GM12878 (cell line): ENCODE measurements around the gene COL26A1. TPM values are rescaled to one million over a fixed set of nuclear protein-coding genes. Genes with fewer than 3 reads are reported as not detected.

Experiments
- ATAC-seq: fragments of 200-7000 bp; cut with Tn5 transposase; 3 replicates; pipeline ENCODE4 v1.9.1; 2020; ENCODE audit warnings: mild to moderate bottlenecking, moderate library complexity
- BruUV-seq: library from RNA; stranded (reverse); fragments of 400-500 nt; replicated peaks from 2 replicates; lab custom pipeline; 2021; lab: Mats Ljungman, UMichigan
- CTCF ChIA-PET: fragments of 300-600 bp; sonication (Branson Sonifier 250); formaldehyde crosslinking; extraction: SDS; loops from one replicate; lab custom pipeline; 2021; ENCODE audit warnings: inconsistent platforms; lab: Yijun Ruan, JAX
- POLR2A ChIA-PET: fragments of 350-600 bp; formaldehyde crosslinking; extraction: SDS; loops from one replicate; lab custom pipeline; 2021; ENCODE audit warnings: inconsistent platforms; lab: Charles Lee
- RAD21 ChIA-PET: fragments of 300-600 bp; sonication (Branson Sonifier 250); formaldehyde crosslinking; loops from one replicate; lab custom pipeline; 2023; ENCODE audit warnings: antibody characterized with exemption; ENCODE audit not compliant: unreplicated experiment; lab: Charles Lee
- SMC1A ChIA-PET: fragments of 300-600 bp; sonication (Branson Sonifier 250); formaldehyde crosslinking; loops from one replicate; lab custom pipeline; 2023; ENCODE audit not compliant: unreplicated experiment, uncharacterized antibody; lab: Charles Lee
- DNase-seq: peaks from one replicate; pipeline ENCODE4 v3.0.0-alpha.2; 2011; ENCODE audit warnings: low read depth, low spot score
- FAIRE-seq: peaks from 3 replicates; lab custom pipeline; 2011; peaks lifted over from hg19 to GRCh38; lab: Jason Lieb, UNC
- H2AFZ ChIP-seq: 2 replicates; pipeline ENCODE4 v1.6.0; 2011; ENCODE audit warnings: low read depth, low read length, control low read depth; ENCODE audit not compliant: control insufficient read depth
- H3K27ac ChIP-seq: 2 replicates; pipeline ENCODE4 v1.5.1; 2011; ENCODE audit warnings: control low read depth; ENCODE audit not compliant: control insufficient read depth, insufficient read depth
- H3K27me3 ChIP-seq, 2 experiments: replicated peaks in 1 of 2; 2 replicates each; pipeline versions ENCODE4 v1.6.0 to v1.6.1; 2011; ENCODE audit warnings: low read length in 1 of 2; ENCODE audit not compliant: control insufficient read depth in 2 of 2, insufficient read depth in 2 of 2
- H3K36me3 ChIP-seq, 2 experiments: 2 replicates each; pipeline ENCODE4 v1.5.1; 2011; ENCODE audit warnings: low read length in 1 of 2; ENCODE audit not compliant: control insufficient read depth in 2 of 2, insufficient read depth in 2 of 2
- H3K4me1 ChIP-seq: 2 replicates; pipeline ENCODE4 v1.6.1; 2011; ENCODE audit warnings: mild to moderate bottlenecking, low read length, moderate library complexity, mixed read lengths; ENCODE audit not compliant: control insufficient read depth, insufficient read depth
- H3K4me2 ChIP-seq: 2 replicates; pipeline ENCODE4 v1.6.0; 2011; ENCODE audit warnings: control low read depth; ENCODE audit not compliant: control insufficient read depth, insufficient read depth
- H3K4me3 ChIP-seq: fragments of 200-600 bp; sonication (generic); 2 replicates; pipeline ENCODE4 v1.5.1; 2016
- H3K79me2 ChIP-seq: 2 replicates; pipeline ENCODE4 v1.6.0; 2011; ENCODE audit warnings: low read length; ENCODE audit not compliant: control insufficient read depth, insufficient read depth
- H3K9ac ChIP-seq: 2 replicates; pipeline ENCODE4 v1.8.0; 2011; ENCODE audit warnings: low read length, control low read depth, mixed read lengths; ENCODE audit not compliant: control insufficient read depth, insufficient read depth
- H3K9me3 ChIP-seq: replicated peaks from 3 replicates; pipeline ENCODE4 v1.5.1; 2011; ENCODE audit warnings: mild to moderate bottlenecking, low read length; ENCODE audit not compliant: control insufficient read depth, insufficient read depth
- H4K20me1 ChIP-seq: 2 replicates; pipeline ENCODE4 v1.6.0; 2011; ENCODE audit not compliant: control insufficient read depth, insufficient read depth
- BCLAF1 ChIP-seq: fragments of 450-650 bp; IDR thresholded peaks from 2 replicates; pipeline ENCODE4 v1.6.1; 2017; ENCODE audit warnings: antibody characterized with exemption, mild to moderate bottlenecking, moderate library complexity
- CBFB ChIP-seq: IDR thresholded peaks from 2 replicates; pipeline ENCODE4 v1.6.1; 2016; ENCODE audit warnings: antibody characterized with exemption, low read depth
- FOS ChIP-seq: IDR thresholded peaks from 3 replicates; pipeline ENCODE4 v1.6.1; 2011; ENCODE audit warnings: borderline replicate concordance; ENCODE audit not compliant: insufficient read length; ENCODE audit errors: extremely low read depth
- NR2C2 ChIP-seq: IDR thresholded peaks from 2 replicates; pipeline ENCODE4 v1.6.1; 2011; ENCODE audit warnings: borderline replicate concordance, low read depth; ENCODE audit not compliant: control insufficient read depth, insufficient read length
- NR2F1 ChIP-seq: fragments of 450-650 bp; conservative IDR thresholded peaks from 2 replicates; pipeline ENCODE4 v1.6.1; 2017; ENCODE audit warnings: mild to moderate bottlenecking
- POLR2A ChIP-seq: IDR thresholded peaks from 2 replicates; pipeline ENCODE4 v1.6.1; 2011; ENCODE audit warnings: low read depth, mild to moderate bottlenecking, low read length
- SPI1 ChIP-seq: IDR thresholded peaks from 2 replicates; pipeline ENCODE4 v1.6.1; 2011; ENCODE audit warnings: low read depth, mild to moderate bottlenecking, low read length, moderate library complexity, borderline replicate concordance; ENCODE audit not compliant: insufficient read depth
- SUZ12 ChIP-seq: fragments of 200-600 bp; sonication (generic); IDR thresholded peaks from one replicate; pipeline ENCODE4 v1.6.1; 2018; ENCODE audit warnings: antibody characterized with exemption, mild to moderate bottlenecking; ENCODE audit not compliant: unreplicated experiment
- YY1 ChIP-seq: IDR thresholded peaks from 2 replicates; pipeline ENCODE4 v1.6.1; 2011; ENCODE audit warnings: low read depth, mild to moderate bottlenecking, low read length
- ZBTB33 ChIP-seq: fragments of 450-650 bp; IDR thresholded peaks from 2 replicates; pipeline ENCODE4 v1.6.1; 2017; ENCODE audit warnings: mild to moderate bottlenecking
- ZBTB40 ChIP-seq: fragments of 450-650 bp; IDR thresholded peaks from 2 replicates; pipeline ENCODE4 v1.6.1; 2016; ENCODE audit warnings: mild to moderate bottlenecking, moderate library complexity, borderline replicate concordance
- ZNF274 ChIP-seq: IDR thresholded peaks from one replicate; pipeline ENCODE4 v1.8.0; 2011; ENCODE audit not compliant: insufficient read length, insufficient read depth
- WGBS: methylation state at CpG from one replicate; pipeline ENCODE4 v1.1.6; 2016; ENCODE audit warnings: low lambda C conversion rate; ENCODE audit not compliant: insufficient replicate concordance, insufficient coverage; ENCODE audit errors: missing lambda C conversion rate; 5-methylcytosine and 5-hydroxymethylcytosine counted together
- in situ Hi-C: fragments of 300-500 bp; cut with MboI; formaldehyde crosslinking; loops from 9 replicates; pipeline ENCODE4 v1.14.3; 2018; ENCODE audit warnings: mixed read lengths
- intact Hi-C: fragments of 100-400 bp; cut with micrococcal nuclease; formaldehyde crosslinking; loops from one replicate; pipeline ENCODE4 v1.14.2; 2022; ENCODE audit not compliant: unreplicated experiment
- polyA plus RNA-seq, 11 experiments: library from polyadenylated mRNA; depleted of rRNA in 4 of 11; unstranded in 6 of 11; stranded (reverse) in 5 of 11; fragments of >200 nt; fragmentation: Nextera tagmentation in 4 of 11; fragmentation: Illumina TruSeq in 1 of 11; extraction: Ambion mirVana in 4 of 11; extraction: Trizol in 1 of 11; gene quantifications; 1 replicate in 1 of 11; 2 replicates in 10 of 11; pipeline versions ENCODE4 v1.2.1 to v1.2.3, GENCODE V29; 2011 to 2016; ENCODE audit warnings: inconsistent platforms in 2 of 11, missing spikeins in 2 of 11, low read depth in 1 of 11
- total RNA-seq, 4 experiments: library from RNA; depleted of rRNA in 3 of 4; stranded (reverse); fragments of >200 nt in 3 of 4; fragmentation: Illumina TruSeq in 1 of 4; extraction: Trizol in 1 of 4; gene quantifications; 2 replicates each; pipeline versions ENCODE4 v1.2.1 to v1.2.3, GENCODE V29; 2013 to 2021
- TF ChIP-seq, protein P1 (sequence below): fragments of 450-650 bp; formaldehyde crosslinking; IDR thresholded peaks from 2 replicates; pipeline ENCODE4 v1.4.0; 2022; ENCODE audit warnings: mild to moderate bottlenecking, moderate library complexity

Gene COL26A1
- total and polyA plus RNA-seq, 10 of the 15 experiments (the other 5 are each of a cell fraction or from before 2014, with no cell fraction given), result 0.08 TPM; not detected in 9

DNA sequence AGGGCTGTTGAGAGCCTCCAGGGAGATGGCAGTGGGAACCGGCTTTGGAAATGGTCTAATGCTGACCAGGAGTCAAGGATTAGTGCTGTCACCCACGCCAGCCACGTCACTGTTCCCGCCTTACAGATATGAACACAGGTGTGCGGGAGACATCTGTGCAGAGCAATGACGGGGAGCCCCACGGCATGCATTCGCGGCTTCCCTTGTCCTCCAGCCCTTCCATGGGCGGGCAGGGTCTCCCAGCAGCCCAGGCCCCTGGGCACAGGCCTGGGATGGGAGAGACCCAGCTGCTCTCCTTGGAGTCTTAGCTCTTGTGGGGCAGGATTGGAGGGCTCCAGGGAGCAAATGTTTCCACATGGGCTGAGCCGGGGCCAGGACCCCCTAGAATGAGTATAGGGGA, 172.2 kb downstream of the COL26A1 start:
- H2AFZ ChIP-seq, result no peak overlapping the region
- no peaks in the 10 kb centered on the region for H3K79me2 ChIP-seq
- DNase-seq, result no peak
- H3K27ac ChIP-seq, result no peak overlapping the region
- no peak overlapping the region for H3K4me3 ChIP-seq
- ChIA-PET RAD21 (no interaction called here), CTCF (interaction anchor here (1.3 kb wide), 1 partner anchor 123 kb away, joined by 4 read pairs; no protein-coding TSS in a partner anchor), POLR2A (no interaction called here), SMC1A (no interaction called here)
- H3K4me1 ChIP-seq, result no peaks in the 10 kb centered on the region
- H4K20me1 ChIP-seq, result no peaks in the 10 kb centered on the region
- H3K27me3 ChIP-seq, result no peaks in the 10 kb centered on the region; a peak in 1 of 4 replicates
- no peak for FAIRE-seq
- intact Hi-C loops, result no loop called here
- no peaks in the 10 kb centered on the region for H3K36me3 ChIP-seq
- WGBS, result 60% methylated on average over 11 of the region's 11 CpGs
- BruUV-seq, result no TSS peak
- H3K4me2 ChIP-seq, result no peak overlapping the region
- TF ChIP-seq SPI1 (no peak), ZNF274 (no peak), NR2C2 (no peak), POLR2A (no peak), YY1 (no peak), ZBTB40 (no peak), FOS (no peak), ZBTB33 (no peak), NR2F1 (no peak), BCLAF1 (no peak), SUZ12 (no peak), CBFB (no peak)
- TF ChIP-seq, protein P1, sequence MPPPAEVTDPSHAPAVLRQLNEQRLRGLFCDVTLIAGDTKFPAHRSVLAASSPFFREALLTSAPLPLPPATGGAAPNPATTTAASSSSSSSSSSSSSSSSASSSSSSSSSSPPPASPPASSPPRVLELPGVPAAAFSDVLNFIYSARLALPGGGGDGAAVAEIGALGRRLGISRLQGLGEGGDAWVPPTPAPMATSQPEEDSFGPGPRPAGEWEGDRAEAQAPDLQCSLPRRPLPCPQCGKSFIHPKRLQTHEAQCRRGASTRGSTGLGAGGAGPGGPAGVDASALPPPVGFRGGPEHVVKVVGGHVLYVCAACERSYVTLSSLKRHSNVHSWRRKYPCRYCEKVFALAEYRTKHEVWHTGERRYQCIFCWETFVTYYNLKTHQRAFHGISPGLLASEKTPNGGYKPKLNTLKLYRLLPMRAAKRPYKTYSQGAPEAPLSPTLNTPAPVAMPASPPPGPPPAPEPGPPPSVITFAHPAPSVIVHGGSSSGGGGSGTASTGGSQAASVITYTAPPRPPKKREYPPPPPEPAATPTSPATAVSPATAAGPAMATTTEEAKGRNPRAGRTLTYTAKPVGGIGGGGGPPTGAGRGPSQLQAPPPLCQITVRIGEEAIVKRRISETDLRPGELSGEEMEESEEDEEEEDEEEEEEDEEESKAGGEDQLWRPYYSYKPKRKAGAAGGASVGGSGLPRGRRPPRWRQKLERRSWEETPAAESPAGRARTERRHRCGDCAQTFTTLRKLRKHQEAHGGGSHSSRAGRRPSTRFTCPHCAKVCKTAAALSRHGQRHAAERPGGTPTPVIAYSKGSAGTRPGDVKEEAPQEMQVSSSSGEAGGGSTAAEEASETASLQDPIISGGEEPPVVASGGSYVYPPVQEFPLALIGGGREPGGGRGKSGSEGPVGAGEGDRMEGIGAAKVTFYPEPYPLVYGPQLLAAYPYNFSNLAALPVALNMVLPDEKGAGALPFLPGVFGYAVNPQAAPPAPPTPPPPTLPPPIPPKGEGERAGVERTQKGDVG, result no peak
- no peak overlapping the region for H3K9ac ChIP-seq
- H3K9me3 ChIP-seq, result no peaks in the 10 kb centered on the region
- in situ Hi-C loops, result no loop called here
- ATAC-seq, result no peak
